ENCODE measurements around the gene LRRIQ1.

DNA sequence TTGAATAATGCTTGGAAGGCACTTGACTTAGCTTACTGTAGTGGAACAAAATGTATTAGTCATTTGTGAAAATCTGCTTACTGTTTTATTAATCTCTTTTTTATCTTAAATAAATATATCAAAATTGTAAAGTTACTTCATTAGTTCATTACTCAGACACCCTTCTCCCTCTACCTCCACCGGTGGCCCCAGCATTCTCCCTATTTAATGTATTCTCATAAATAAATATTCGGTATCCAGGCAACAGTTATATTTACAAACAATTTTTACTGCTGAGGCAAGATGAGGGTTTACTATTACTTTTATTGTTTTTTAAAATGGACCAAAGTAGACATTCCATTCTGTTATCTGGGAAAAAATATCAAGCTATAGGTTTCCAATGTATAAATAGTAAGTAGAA lies 224.3 kb downstream of the LRRIQ1 start:
- TF ChIP-seq, protein P1, sequence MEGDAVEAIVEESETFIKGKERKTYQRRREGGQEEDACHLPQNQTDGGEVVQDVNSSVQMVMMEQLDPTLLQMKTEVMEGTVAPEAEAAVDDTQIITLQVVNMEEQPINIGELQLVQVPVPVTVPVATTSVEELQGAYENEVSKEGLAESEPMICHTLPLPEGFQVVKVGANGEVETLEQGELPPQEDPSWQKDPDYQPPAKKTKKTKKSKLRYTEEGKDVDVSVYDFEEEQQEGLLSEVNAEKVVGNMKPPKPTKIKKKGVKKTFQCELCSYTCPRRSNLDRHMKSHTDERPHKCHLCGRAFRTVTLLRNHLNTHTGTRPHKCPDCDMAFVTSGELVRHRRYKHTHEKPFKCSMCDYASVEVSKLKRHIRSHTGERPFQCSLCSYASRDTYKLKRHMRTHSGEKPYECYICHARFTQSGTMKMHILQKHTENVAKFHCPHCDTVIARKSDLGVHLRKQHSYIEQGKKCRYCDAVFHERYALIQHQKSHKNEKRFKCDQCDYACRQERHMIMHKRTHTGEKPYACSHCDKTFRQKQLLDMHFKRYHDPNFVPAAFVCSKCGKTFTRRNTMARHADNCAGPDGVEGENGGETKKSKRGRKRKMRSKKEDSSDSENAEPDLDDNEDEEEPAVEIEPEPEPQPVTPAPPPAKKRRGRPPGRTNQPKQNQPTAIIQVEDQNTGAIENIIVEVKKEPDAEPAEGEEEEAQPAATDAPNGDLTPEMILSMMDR (IDR thresholded peaks at IDR 0.05): no peak
- no peak for TF ChIP-seq ZFX (IDR thresholded peaks at IDR 0.05; ENCODE audit: borderline replicate concordance)
